Smooth muscle cell (in vitro differentiated cells): ENCODE results near the gene SLC39A9. TPM values are rescaled to one million over a fixed set of nuclear protein-coding genes. Genes with fewer than 3 reads are reported as not detected.

Experiments
- DNase-seq: peaks from one replicate; lab custom pipeline; 2025; ENCODE audit not compliant: unreplicated experiment; lab: John Stamatoyannopoulos, UW
- H2AFZ ChIP-seq: fragments of 200-600 bp; sonication (generic); 2 replicates; pipeline ENCODE4 v1.6.0; 2016; ENCODE audit warnings: antibody characterized with exemption, low read depth, mild to moderate bottlenecking
- H3F3A ChIP-seq: fragments of 200-600 bp; sonication (generic); 2 replicates; pipeline ENCODE4 v1.6.0; 2017; ENCODE audit warnings: antibody characterized with exemption, low read depth
- H3K27ac ChIP-seq: fragments of 200-600 bp; sonication (generic); 2 replicates; pipeline ENCODE4 v1.5.1; 2016; ENCODE audit warnings: low read depth, mild to moderate bottlenecking
- H3K27me3 ChIP-seq: fragments of 200-600 bp; sonication (generic); 2 replicates; pipeline ENCODE4 v1.6.1; 2016; ENCODE audit warnings: low read depth, mild to moderate bottlenecking
- H3K36me3 ChIP-seq: fragments of 200-600 bp; sonication (generic); 2 replicates; pipeline ENCODE4 v1.5.1; 2016; ENCODE audit warnings: low read depth
- H3K4me1 ChIP-seq: fragments of 200-600 bp; sonication (generic); 2 replicates; pipeline ENCODE4 v1.5.1; 2016; ENCODE audit warnings: low read depth
- H3K4me2 ChIP-seq: fragments of 200-600 bp; sonication (generic); 2 replicates; pipeline ENCODE4 v1.6.0; 2016; ENCODE audit warnings: mild to moderate bottlenecking
- H3K4me3 ChIP-seq: fragments of 200-600 bp; sonication (generic); 2 replicates; pipeline ENCODE4 v1.5.1; 2016; ENCODE audit warnings: mild to moderate bottlenecking
- H3K79me2 ChIP-seq: fragments of 200-600 bp; sonication (generic); 2 replicates; pipeline ENCODE4 v1.6.0; 2016; ENCODE audit warnings: low read depth, mild to moderate bottlenecking
- H3K9ac ChIP-seq: fragments of 200-600 bp; sonication (generic); 2 replicates; pipeline ENCODE4 v1.6.0; 2016; ENCODE audit warnings: low read depth
- H3K9me3 ChIP-seq: fragments of 200-600 bp; sonication (generic); replicated peaks from 2 replicates; pipeline ENCODE4 v1.5.1; 2016; ENCODE audit warnings: low read depth
- H4K20me1 ChIP-seq: fragments of 200-600 bp; sonication (generic); 2 replicates; pipeline ENCODE4 v1.6.0; 2016; ENCODE audit warnings: low read depth
- WGBS: methylation state at CpG from one replicate; pipeline ENCODE4 v1.1.7; 2016; ENCODE audit warnings: low lambda C conversion rate; 5-methylcytosine and 5-hydroxymethylcytosine counted together
- polyA plus RNA-seq: library from polyadenylated mRNA; unstranded; fragments of >200 nt; fragmentation: Nextera tagmentation; extraction: Ambion mirVana; gene quantifications from 2 replicates; pipeline ENCODE4 v1.2.1, GENCODE V29; 2016
- total RNA-seq: library from RNA; depleted of rRNA; stranded (reverse); fragments of >200 nt; gene quantifications from 2 replicates; pipeline ENCODE4 v1.2.3, GENCODE V29; 2014
- TF ChIP-seq, protein P1 (sequence below): fragments of 200-600 bp; sonication (generic); IDR thresholded peaks from 2 replicates; pipeline ENCODE4 v1.5.1; 2017; ENCODE audit warnings: borderline replicate concordance, mild to moderate bottlenecking, antibody characterized with exemption; ENCODE audit not compliant: insufficient read depth, poor library complexity, severe bottlenecking

The SLC39A9 gene
- total and polyA plus RNA-seq, 2 experiments from 2014 or later, result 42.8 to 106 TPM

DNA sequence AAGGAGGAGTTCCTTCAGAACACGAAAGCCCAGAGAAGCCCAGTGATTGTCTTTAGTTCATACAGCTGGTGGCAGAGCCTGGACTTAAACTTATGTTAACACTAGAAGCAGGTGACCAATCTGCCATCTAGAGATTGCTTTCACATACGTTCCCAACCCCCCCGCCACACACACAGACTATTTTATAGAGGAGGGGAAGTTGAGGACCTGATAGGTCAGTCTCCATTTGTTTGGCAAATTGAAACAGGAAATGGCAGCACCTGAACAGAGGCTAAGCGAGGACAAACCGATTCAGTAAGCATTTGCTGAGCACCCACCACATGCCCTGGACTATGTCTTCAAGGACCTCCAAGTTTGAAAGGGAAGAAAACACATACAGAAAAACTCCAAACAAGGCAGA is 81.2 kb downstream of the SLC39A9 start:
- H3F3A ChIP-seq, result no peaks in the 10 kb centered on the region
- DNase-seq, result no peak
- no peak overlapping the region for H2AFZ ChIP-seq
- H3K9ac ChIP-seq, result no peak overlapping the region
- no peaks in the 10 kb centered on the region for H3K36me3 ChIP-seq
- H4K20me1 ChIP-seq, result no peaks in the 10 kb centered on the region
- peaks cover 5% of the 10 kb centered on the region for H3K4me1 ChIP-seq
- TF ChIP-seq, protein P1, sequence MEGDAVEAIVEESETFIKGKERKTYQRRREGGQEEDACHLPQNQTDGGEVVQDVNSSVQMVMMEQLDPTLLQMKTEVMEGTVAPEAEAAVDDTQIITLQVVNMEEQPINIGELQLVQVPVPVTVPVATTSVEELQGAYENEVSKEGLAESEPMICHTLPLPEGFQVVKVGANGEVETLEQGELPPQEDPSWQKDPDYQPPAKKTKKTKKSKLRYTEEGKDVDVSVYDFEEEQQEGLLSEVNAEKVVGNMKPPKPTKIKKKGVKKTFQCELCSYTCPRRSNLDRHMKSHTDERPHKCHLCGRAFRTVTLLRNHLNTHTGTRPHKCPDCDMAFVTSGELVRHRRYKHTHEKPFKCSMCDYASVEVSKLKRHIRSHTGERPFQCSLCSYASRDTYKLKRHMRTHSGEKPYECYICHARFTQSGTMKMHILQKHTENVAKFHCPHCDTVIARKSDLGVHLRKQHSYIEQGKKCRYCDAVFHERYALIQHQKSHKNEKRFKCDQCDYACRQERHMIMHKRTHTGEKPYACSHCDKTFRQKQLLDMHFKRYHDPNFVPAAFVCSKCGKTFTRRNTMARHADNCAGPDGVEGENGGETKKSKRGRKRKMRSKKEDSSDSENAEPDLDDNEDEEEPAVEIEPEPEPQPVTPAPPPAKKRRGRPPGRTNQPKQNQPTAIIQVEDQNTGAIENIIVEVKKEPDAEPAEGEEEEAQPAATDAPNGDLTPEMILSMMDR, result no peak
- peaks cover 56% of the 10 kb centered on the region for H3K27me3 ChIP-seq
- no peaks in the 10 kb centered on the region for H3K9me3 ChIP-seq
- H3K27ac ChIP-seq, result no peak overlapping the region
- H3K79me2 ChIP-seq, result no peaks in the 10 kb centered on the region
- 96% methylated on average over 5 of the region's 5 CpGs for WGBS
- H3K4me2 ChIP-seq, result no peak overlapping the region
- H3K4me3 ChIP-seq, result no peak overlapping the region

DNA sequence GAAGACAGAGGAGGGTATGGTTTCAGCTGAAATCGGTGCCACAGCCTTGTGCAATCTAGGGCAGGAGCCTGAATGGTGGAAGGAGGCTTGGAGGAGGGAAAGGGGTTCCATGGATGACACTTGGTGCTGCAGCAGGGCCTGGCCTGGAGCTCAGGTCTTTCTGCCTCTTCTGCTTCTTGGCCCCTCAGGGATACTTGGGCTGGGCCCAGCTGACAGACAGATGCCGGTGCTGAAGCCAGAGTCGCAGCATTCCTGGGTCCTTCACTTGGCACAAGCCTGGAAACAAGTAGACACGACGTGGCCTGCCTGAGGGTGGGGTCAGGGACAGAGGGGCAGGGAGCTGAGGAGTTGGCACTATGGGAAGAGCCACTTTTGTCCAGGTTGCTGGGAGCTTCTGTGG is 81.6 kb downstream of the SLC39A9 start:
- WGBS, result 89% methylated on average over 5 of the region's 5 CpGs
- Histone ChIP-seq H3K4me2 (no peak overlapping the region), H4K20me1 (no peaks in the 10 kb centered on the region), H2AFZ (no peak overlapping the region), H3K27ac (no peak overlapping the region), H3F3A (no peaks in the 10 kb centered on the region), H3K79me2 (no peaks in the 10 kb centered on the region), H3K4me1 (peaks cover 5% of the 10 kb centered on the region), H3K4me3 (no peak overlapping the region), H3K9ac (no peak overlapping the region), H3K36me3 (no peaks in the 10 kb centered on the region), H3K27me3 (peaks cover 60% of the 10 kb centered on the region), H3K9me3 (no peaks in the 10 kb centered on the region)
- DNase-seq, result no peak
- TF ChIP-seq, protein P1, result no peak

DNA sequence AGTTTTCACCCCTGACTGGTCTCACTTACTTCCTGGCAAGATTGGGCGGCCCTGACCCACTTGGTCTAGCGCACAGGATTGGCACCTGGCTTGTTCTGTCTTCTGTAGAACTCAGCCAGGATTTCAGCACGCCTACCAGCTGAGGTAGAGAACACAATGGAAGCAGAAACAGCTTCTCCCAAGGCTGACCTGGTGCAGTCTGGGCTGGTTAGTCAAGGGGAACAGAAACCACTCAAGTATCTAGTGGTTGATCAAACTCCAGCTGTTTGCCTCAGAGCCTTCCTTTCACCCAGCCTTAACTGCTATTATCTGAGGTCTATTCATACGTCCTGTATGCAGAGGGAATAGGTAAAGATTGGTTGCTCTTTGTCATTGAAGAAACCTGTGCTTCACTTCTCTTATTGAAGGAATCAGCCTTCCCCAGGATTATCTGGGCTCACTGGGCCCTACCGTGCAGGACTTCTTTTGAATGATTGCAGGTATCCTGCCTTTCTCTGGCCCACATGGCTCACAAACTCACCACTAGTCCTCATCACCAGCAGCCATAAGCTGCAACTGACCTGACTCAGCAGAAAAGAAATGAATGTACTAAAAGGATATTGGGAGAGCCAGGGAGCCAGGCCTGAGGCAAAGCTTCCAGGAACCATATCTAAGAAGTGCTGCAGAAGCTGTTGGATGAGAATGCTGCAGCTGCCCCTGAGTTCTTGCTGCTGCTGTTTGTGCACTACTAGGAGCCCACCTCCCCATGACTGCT is 83.5 kb downstream of the SLC39A9 start:
- H3K4me3 ChIP-seq, result no peak overlapping the region
- TF ChIP-seq, protein P1, result no peak
- peaks cover 79% of the 10 kb centered on the region for H3K27me3 ChIP-seq
- H3K9me3 ChIP-seq, result no peaks in the 10 kb centered on the region
- H3K36me3 ChIP-seq, result no peaks in the 10 kb centered on the region
- H3K4me2 ChIP-seq, result no peak overlapping the region
- 75% methylated on average over 5 of the region's 5 CpGs for whole genome bisulfite sequencing
- no peaks in the 10 kb centered on the region for H4K20me1 ChIP-seq
- no peak for DNase-seq
- H2AFZ ChIP-seq, result no peak overlapping the region
- no peaks in the 10 kb centered on the region for H3K79me2 ChIP-seq
- no peaks in the 10 kb centered on the region for H3F3A ChIP-seq
- H3K9ac ChIP-seq, result no peak overlapping the region
- H3K4me1 ChIP-seq, result peaks cover 5% of the 10 kb centered on the region
- no peak overlapping the region for H3K27ac ChIP-seq
